K562 (cell line): ENCODE measurements around the gene ABLIM2.

Experiments used
- CHD2 ChIP-seq: IDR thresholded peaks from 2 replicates; pipeline ENCODE4 v1.6.1; 2011; ENCODE audit warnings: low read depth, low read length
- CTCF ChIP-seq, 3 experiments: IDR thresholded peaks in 2 of 3; conservative IDR thresholded peaks in 1 of 3; 2 replicates each; pipeline ENCODE4 v1.5.1; 2011 to 2012; ENCODE audit warnings: low read length in 3 of 3, mild to moderate bottlenecking in 3 of 3, control low read depth in 2 of 3, improper control_type of control experiment in 1 of 3, inconsistent platforms in 1 of 3, low read depth in 1 of 3, mixed read lengths in 1 of 3, moderate library complexity in 1 of 3; ENCODE audit not compliant: insufficient read depth in 2 of 3
- EP300 ChIP-seq: IDR thresholded peaks from 2 replicates; pipeline ENCODE4 v1.6.1; 2012; ENCODE audit warnings: low read length, improper control_type of control experiment
- ESRRA ChIP-seq: fragments of 450-650 bp; IDR thresholded peaks from 2 replicates; pipeline ENCODE4 v1.6.1; 2014; ENCODE audit warnings: low read depth, mild to moderate bottlenecking, moderate library complexity, borderline replicate concordance
- JUN ChIP-seq, 2 experiments: sonication (generic) in 1 of 2; formaldehyde crosslinking in 1 of 2; IDR thresholded peaks; 2 replicates each; pipeline versions ENCODE4 v1.6.1 to v1.8.0; 2012 to 2022; ENCODE audit warnings: borderline replicate concordance in 2 of 2, mild to moderate bottlenecking in 2 of 2, improper control_type of control experiment in 1 of 2, low read depth in 1 of 2, low read length in 1 of 2, missing genetic modification reagents in 1 of 2
- KAT2B ChIP-seq: IDR thresholded peaks from one replicate; pipeline ENCODE4 v1.6.1; 2012; ENCODE audit warnings: low read depth, mild to moderate bottlenecking, control low read depth, inconsistent platforms, low read length, moderate library complexity
- MAFG ChIP-seq: fragments of 450-650 bp; conservative IDR thresholded peaks from 2 replicates; pipeline ENCODE4 v1.6.1; 2016; ENCODE audit warnings: missing genetic modification characterization, missing compliant biosample characterization
- NFATC3 ChIP-seq: fragments of 450-650 bp; IDR thresholded peaks from 2 replicates; pipeline ENCODE4 v1.6.1; 2017; ENCODE audit warnings: mild to moderate bottlenecking
- NR4A1 ChIP-seq, 2 experiments: fragments of 250-450 bp in 1 of 2; fragments of 450-650 bp in 1 of 2; sonication (Bioruptor Pico) in 1 of 2; IDR thresholded peaks; 2 replicates each; pipeline versions ENCODE4 v1.4.0 to v1.6.1; 2016 to 2020; ENCODE audit warnings: mild to moderate bottlenecking in 2 of 2, missing compliant biosample characterization in 1 of 2, missing genetic modification characterization in 1 of 2, moderate library complexity in 1 of 2
- SIX5 ChIP-seq, 2 experiments: IDR thresholded peaks; 2 replicates each; pipeline ENCODE4 v1.6.1; 2011; ENCODE audit warnings: low read length in 2 of 2, borderline replicate concordance in 1 of 2, low read depth in 1 of 2, mild to moderate bottlenecking in 1 of 2, moderate library complexity in 1 of 2; ENCODE audit not compliant: insufficient read depth in 1 of 2
- TEAD4 ChIP-seq, 2 experiments: sonication (generic) in 1 of 2; formaldehyde crosslinking in 1 of 2; IDR thresholded peaks; 2 replicates each; pipeline versions ENCODE4 v1.6.1 to v1.8.0; 2012 to 2022; ENCODE audit warnings: borderline replicate concordance in 1 of 2, inconsistent platforms in 1 of 2, low read length in 1 of 2, mild to moderate bottlenecking in 1 of 2, missing genetic modification reagents in 1 of 2

GRCh38 chr4:7967501-7968261, 190.9 kb downstream of the ABLIM2 start:
- TF ChIP-seq JUN (IDR thresholded peaks at IDR 0.05; ENCODE audit: borderline replicate concordance, low read depth, low read length), result no peak
- TF ChIP-seq JUN (CRISPR knock-in tag; IDR thresholded peaks at IDR 0.05; ENCODE audit: borderline replicate concordance), result no peak
- TF ChIP-seq EP300, result no peak
- no peak for TF ChIP-seq CTCF (IDR thresholded peaks at IDR 0.05 in 2 of 3, conservative IDR thresholded peaks at IDR 0.05 in 1 of 3; ENCODE audit: insufficient read depth in 2 of 3, low read depth in 1 of 3, low read length in 3 of 3)
- TF ChIP-seq NR4A1 (CRISPR knock-in tag; IDR thresholded peaks at IDR 0.05), result no peak
- no peak for TF ChIP-seq NR4A1 (tag; IDR thresholded peaks at IDR 0.05)
- no peak for TF ChIP-seq SIX5 (IDR thresholded peaks at IDR 0.05; ENCODE audit: borderline replicate concordance in 1 of 2, insufficient read depth in 1 of 2, low read depth in 1 of 2, low read length in 2 of 2)
- no peak for TF ChIP-seq NFATC3
- TF ChIP-seq CHD2, result no peak
- no peak for TF ChIP-seq KAT2B
- no peak for TF ChIP-seq ESRRA
- TF ChIP-seq TEAD4 (IDR thresholded peaks at IDR 0.05; ENCODE audit: low read length), result no peak
- no peak for TF ChIP-seq TEAD4 (CRISPR knock-in tag; IDR thresholded peaks at IDR 0.05; ENCODE audit: borderline replicate concordance)
- TF ChIP-seq MAFG (tag), result no peak
